Mesenteric fat pad (tissue), 1 donor: ENCODE results near the gene CDX2. TPM values are rescaled to one million over a fixed set of nuclear protein-coding genes. Genes with fewer than 3 reads are reported as not detected.

Experiments used
- DNase-seq: peaks from one replicate; pipeline ENCODE4 v3.0.0-alpha.2; 2020; ENCODE audit warnings: low spot score
- total RNA-seq: library from RNA; stranded (reverse); fragmentation: NEBNext Ultra II Directional; extraction: Animal tissue kit (Norgen Biotek cat#: 25700); gene quantifications from one replicate; pipeline ENCODE4 v1.2.1, GENCODE V29; 2021
- donor health status: DM: yes; HTN: yes; CAD: no.

Gene CDX2
- total RNA-seq, 1 donor from 2014 or later, result 0.45 TPM

DNA sequence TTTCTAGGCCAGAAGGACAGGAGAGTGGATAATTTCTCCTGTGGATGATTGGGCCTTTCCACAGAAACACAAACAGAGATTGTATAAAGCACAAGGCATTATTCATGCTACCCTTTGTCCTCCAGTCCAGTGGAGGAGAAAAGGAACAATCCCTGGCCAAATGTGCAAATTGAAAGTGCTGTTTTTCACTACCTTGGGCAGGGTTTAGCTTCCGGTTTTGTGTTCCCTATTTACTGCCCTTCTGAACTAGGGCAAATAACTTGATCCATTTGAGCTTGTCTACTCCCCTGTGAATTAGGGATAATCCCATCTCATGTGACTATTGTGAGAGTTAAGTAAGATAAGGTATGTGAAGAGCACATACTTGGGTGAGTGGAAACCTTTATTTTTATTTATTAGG is 36.0 kb downstream of the CDX2 start:
- DNase-seq, result no peak

DNA sequence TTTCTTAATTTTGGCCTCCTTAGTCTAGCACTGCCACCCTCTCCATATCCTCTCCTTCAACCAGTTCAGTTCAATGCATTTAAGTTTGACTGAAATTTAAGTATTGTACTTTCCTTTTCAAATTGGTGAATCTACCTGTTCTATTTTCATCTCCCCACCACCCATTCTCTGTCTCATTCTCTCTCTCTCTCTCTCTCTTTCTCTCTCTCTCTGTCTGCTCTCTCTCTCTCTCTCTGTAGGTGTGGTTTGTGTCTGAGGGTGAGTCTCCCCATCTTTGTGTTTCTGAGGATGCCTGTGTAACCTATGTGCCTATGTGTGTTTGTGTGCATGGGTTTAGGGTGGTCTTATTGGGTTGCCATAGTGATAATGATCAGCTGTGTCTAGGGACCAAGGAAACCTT is 39.2 kb downstream of the CDX2 start:
- DNase-seq, result no peak

DNA sequence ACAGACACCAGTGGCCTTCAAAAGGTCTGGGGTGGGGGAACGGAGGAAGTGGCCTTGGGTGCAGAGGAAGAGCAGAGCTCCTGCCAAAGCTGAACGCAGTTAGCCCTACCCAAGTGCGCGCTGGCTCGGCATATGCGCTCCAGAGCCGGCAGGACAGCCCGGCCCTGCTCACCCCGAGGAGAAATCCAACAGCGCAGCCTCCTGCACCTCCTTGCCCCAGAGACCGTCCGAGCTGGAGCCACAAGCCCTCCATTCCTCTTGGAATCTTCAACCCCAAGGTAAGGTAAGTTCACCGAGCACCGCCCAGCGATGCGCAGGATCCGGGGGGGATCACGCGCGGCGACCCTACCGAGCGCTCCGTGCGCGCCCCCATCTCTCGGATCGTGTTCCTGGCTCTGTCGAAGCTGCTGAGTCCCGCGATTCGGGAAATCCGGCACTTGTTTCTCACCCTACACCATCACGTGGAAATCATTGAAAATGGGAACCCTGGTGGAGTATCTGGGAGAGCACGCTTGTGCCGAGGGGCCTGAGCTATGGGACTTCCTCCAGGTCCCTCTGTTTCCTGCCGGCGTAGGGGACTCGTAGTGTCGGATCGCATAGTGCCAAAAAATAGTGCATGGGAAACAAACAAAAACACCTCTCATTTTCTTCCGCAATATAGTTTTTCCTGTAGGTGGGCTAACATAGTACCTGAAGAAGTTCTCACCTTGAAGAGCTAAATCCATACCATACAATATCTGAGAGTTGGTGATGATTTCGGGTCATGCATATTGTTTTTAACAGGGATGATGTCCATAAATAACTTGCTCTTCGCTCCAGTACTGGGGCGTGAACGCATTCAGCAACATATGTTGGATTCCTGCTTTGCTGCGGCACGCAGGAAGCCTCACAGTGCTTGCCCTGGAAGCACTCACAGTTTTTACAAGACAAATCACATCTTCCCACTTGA is 40.0 kb downstream of the CDX2 start:
- no peak for DNase-seq

DNA sequence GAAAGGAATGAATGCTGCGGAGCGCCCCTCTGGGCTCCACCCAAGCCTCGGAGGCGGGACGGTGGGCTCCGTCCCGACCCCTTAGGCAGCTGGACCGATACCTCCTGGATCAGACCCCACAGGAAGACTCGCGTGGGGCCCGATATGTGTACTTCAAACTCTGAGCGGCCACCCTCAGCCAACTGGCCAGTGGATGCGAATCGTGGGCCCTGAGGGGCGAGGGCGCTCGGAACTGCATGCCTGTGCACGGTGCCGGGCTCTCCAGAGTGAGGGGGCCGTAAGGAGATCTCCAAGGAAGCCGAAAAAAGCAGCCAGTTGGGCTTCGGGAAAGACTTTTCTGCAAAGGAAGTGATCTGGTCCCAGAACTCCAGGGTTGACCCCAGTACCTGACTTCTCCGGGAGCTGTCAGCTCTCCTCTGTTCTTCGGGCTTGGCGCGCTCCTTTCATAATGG is 40.7 kb downstream of the CDX2 start:
- no peak for DNase-seq

DNA sequence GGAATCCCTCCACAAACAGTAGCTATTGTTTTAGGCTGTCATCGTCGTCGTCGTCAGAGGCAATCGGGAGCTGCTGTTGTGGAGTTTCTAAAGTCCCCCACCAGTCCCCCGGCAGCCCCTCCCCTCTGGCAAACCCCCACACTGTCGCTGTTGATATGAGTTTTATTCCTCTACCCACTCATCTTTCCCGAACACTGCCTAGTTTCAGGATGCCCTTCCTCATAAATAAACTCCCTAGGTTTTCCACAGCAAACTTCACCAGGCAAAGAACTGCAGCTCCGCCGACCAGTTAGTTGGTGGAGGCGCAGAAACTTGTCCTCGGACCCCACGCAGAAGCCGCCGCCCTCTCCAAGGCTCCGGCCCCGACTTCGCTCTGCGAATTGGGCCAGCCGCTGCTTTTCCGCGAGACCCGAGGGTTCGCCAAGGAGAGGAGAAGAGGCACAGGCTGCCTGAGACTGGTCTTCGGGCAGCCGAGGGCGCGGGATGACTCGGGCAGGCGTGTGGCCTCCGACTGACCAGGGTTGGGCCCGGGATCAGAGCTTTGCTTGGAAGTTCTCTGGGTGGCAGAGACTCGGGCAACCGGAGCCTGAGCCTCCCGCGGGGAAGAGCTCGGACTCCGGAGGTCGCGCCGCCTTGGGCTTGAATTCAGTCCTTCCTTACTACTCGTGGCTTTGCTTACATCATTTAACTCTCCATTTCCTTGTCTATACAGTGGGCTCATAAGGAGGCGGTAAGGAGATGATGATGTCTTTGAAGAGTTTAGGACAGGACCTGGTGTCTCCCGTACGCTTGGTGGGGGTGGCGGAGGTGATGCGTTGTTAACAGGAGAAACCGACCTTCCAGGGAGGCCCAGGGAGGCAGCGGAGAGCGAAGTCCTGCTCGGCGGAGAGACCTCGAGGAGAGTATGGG is 41.4 kb downstream of the CDX2 start:
- DNase-seq, result no peak

DNA sequence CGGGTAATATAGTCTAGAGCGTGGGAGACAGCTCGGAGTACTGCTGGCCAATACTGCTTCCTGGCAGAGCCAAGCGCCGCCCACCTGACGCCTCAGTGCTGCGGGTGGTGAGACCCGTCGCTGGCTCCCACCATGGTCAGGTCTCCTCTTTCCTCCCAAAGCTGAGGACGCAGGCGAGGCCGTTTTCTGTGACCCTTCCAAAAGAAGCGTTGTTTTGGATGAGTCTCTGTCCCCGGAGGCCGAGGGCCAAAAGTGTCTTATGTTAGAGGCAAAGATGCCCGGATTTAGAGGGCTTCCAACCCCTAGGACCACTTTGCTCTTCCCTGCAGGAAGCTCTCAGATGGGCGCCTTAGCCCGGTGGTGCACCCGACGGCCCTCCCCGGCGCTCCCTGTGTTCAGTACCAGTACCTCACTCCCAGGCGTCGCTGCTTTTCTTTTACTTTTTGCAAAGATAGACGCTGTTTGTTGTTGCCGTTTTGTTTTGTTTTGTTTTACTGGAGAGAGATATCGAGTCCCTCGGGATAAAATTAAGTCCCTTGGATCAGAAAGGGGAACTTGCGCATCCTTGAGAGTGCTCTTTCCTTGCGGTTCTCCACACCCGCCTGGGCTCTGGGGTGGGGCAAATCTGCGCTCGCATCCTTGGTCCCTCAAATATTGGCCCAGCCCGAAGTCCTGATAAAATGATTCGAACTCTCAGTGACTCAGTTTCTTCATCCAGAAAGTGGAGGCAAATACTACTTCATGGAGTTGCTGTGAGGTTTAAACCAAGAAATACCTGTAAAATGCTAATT is 42.3 kb downstream of the CDX2 start:
- no peak for DNase-seq

DNA sequence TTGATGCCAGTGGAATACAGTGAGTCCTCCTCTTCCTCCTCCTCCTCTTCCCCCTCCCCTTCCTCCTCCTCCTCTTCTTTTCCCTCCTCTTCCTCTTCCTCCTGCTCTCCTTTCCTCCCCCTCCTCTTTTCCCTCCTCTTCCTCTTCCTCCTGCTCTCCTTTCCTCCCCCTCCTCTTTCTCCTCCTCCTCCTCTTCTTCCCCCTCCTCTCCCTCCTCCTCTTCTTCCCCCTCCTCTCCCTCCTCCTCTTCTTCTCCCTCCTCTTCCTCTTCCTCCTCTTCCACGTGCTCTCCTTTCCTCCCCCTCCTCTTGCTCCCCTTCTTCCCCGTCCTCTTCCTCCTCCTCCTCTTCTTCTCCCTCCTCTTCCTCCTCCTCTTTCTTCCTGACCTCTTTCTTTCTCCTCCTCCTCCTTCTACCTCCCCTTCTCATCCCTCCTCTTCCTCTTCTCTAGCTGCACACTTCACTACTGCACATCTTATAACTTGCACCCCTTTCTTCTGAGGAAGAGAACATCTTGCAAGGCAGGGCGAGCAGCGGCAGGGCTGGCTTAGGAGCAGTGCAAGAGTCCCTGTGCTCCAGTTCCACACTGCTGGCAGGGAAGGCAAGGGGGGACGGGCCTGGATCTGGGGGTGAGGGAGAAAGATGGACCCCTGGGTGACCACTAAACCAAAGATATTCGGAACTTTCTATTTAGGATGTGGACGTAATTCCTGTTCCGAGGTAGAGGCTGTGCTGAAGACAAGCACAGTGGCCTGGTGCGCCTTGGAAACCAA is 43.7 kb downstream of the CDX2 start:
- no peak for DNase-seq

DNA sequence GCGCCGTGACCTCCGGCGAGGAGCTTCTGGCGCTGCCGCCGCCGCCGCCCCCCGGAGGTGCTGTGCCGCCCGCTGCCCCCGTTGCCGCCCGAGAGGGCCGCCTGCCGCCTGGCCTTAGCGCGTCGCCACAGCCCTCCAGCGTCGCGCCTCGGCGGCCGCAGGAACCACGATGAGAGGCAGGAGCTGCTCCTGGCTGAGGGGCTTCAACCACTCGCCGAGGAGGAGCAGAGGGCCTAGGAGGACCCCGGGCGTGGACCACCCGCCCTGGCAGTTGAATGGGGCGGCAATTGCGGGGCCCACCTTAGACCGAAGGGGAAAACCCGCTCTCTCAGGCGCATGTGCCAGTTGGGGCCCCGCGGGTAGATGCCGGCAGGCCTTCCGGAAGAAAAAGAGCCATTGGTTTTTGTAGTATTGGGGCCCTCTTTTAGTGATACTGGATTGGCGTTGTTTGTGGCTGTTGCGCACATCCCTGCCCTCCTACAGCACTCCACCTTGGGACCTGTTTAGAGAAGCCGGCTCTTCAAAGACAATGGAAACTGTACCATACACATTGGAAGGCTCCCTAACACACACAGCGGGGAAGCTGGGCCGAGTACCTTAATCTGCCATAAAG is 44.5 kb downstream of the CDX2 start:
- no peak for DNase-seq

DNA sequence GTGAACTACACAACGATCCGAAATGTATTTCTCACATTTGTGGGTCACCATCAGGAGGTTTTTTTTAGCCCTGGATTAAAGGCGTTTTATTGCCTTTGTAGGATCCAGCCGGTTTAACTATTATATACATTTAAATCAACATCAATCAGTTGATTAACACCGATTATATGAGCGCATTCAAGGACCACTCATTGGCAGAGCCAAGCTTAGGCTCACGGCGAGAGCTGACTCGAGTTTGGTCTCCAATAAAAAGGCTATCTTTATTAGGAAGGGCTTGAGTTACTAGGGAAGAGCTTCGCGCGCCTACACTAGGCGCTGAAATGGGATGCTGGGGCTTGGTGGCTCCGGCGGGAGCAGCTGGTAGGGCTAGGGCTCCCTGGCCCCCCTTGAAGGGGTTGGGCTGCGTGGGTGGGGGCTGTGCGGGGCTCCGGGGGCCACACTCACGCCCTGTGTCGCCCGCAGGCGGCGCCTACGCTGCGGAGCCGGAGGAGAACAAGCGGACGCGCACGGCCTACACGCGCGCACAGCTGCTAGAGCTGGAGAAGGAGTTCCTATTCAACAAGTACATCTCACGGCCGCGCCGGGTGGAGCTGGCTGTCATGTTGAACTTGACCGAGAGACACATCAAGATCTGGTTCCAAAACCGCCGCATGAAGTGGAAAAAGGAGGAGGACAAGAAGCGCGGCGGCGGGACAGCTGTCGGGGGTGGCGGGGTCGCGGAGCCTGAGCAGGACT is 45.2 kb downstream of the CDX2 start:
- no peak for DNase-seq

DNA sequence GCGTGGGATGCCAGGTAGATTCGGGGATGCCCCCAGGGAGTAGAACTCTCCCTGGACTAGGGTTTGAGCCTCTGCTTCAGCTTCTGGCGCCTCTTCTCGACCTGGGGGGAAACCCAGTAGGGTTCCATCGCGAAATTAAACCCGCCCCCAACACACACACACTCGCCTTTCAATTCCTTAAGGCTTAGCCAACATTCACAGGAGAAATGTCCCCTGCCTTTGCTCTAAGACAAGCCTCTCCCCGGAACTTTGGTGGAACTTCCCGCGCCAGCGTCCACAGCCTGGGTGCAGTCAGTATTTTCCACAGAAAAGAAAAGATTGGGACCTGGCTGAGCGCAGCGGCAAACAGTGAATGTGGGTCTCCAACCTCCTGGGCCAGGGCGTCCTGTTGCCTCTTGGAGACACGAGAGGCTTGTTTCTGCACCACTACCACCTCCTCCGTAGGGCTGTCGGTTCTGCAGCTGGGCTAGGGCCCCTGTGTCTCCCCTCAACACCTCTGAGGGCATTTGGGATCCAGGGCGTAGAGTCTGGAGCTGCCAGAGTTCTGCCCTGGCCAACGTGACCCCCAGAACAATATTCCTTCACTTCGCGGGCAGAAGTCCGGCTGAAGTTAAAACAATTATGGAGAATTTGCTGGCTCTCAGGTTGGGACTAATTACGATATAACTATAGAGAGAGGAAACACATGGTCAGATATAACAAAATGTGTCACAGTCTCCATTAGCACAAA is 46.1 kb downstream of the CDX2 start:
- no peak for DNase-seq

DNA sequence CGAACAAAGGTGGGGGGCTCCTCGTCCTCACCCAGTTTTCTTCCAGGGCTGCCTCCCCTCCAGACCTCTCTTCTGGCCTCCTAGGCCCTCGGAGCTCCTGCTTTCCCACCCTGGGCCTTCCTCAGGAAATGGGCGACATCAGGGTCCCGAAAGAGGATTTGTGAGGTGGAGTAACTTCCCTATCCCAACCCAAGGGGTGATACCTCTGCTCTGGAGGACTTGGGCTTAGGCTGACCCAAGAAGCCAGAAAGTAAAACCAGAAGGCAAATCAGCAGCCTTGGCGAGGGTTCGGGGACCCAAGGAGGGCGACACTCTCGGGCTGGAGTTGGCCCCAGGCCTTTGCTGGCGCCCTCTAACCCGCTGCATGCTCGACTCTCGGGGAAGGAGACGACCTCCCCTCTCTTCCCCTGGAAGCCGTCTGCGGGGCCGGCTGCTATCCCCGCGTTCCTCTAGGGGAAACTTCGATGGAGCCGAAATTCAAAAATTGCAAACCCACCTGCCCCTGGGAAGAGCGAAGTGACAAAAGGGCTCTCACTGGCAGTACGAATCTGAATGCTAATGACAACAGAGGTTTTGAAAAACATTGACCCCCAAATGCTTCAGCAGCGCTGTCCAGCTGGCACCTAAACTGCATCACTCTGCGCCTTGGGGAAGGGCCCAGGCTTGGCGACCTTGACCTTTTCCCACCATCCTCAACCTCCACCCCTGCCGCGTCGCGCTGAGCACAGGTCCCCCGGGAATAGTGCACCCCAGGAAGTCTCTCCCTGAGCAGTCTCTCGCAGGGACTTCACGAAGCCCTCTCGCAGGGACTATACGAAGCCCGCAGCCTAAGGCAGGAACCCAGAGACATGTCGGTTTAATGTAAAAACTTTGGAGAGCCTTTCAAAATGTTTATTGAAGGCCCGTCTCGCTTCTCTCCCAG is 46.9 kb downstream of the CDX2 start:
- no peak for DNase-seq

DNA sequence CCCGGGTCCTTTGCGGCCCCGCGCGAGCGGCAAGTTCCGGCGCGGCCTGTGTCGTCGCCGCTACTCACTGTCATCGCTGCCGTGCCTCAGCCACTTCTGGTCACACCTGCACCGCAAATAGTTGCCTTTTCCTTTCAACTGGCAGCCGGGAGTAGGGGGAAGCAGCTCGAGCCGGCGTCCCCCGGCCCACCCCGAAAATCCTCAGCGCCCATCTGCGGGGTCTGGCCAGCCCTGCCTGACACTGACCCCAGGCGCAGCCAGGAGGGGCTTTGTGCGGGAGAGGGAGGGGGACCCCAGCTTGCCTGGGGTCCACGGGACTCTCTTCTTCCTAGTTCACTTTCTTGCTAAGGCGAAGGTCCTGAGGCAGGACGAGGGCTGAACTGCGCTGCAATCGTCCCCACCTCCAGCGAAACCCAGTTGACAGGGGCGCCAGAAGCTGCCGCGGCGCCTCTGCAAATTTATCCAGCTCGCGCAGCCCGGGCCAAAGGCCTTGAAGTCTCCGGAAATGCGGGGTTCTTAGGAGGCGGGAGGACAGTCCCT is 47.6 kb downstream of the CDX2 start:
- no peak for DNase-seq

DNA sequence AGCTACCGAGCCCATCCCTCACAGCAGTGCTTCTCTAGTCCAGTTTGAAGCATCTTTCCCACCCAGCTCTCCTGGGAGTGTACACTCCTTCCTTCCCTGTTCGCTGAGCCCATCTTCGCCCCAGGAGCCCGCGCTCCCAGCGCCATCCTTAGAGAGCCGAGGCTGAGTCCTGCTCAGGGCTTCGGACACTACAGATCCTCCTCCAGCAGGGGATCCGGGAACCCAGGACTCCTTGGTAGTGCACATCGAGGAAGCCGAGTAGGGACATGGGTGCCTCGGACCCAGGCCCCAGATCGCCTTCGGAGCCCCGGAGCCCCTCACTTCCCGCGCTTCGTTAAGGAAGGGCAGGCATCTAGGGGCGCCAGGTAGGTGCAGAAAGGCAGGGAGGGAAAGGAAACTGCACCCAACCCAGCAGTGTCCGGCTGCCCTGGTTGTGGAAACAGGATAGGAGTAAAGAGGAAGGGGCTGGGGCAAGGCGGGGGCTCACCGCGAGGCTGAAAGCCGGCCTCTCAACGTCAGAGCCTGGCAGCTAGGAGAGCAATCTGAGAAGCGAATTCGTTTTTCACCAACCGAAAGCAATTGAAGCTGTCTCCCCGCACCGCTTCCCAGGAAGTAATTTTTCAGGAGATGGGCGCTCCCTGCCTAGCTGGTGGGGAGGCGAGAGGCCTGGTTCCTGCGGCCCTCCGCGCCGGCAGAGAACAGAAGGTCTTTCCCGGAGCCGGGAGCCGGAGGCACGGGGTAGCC is 48.3 kb downstream of the CDX2 start:
- DNase-seq, result no peak

DNA sequence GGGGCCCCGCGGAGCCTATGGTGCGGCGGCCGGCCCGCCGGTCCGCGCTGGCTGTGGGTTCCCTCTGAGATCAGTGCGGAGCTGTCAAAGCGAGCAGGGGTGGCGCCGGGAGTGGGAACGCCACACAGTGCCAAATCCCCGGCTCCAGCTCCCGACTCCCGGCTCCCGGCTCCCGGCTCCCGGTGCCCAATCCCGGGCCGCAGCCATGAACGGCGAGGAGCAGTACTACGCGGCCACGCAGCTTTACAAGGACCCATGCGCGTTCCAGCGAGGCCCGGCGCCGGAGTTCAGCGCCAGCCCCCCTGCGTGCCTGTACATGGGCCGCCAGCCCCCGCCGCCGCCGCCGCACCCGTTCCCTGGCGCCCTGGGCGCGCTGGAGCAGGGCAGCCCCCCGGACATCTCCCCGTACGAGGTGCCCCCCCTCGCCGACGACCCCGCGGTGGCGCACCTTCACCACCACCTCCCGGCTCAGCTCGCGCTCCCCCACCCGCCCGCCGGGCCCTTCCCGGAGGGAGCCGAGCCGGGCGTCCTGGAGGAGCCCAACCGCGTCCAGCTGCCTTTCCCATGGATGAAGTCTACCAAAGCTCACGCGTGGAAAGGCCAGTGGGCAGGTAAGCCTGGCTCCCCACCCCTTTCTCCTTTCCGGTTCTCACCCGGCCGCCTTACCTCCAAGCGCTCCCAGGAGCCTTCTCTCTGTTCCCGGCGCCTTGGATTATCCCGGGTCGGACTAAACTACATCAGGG is 49.0 kb downstream of the CDX2 start, which contains the start of gene PDX1:
PDX1 (plus strand) TSS at position 67 of the 743 bp plus-strand sequence; CDS start at position 206, 139 bp downstream.
- DNase-seq, result no peak

DNA sequence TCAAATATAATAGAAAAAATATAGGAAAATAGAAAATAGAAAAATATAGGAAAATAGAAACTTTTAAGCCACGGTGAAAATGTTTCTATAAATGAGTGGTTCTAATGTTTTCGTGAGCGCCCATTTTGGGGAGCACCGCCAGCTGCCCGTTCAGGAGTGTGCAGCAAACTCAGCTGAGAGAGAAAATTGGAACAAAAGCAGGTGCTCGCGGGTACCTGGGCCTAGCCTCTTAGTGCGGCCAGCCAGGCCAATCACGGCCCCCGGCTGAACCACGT is 49.5 kb downstream of the CDX2 start:
- no peak for DNase-seq
